Measurements from ENCODE around the gene IFI27L1.

The IFI27L1 gene

GRCh38 chr14:94043756-94044475, 37.2 kb upstream of the IFI27L1 start:
- Histone ChIP-seq H3K9me3 (ENCODE audit: control extremely low read depth in 1 of 5, control insufficient read depth in 4 of 5, insufficient read depth in 2 of 5, low read depth in 1 of 5, low read length in 4 of 5) (no peaks in the 10 kb centered on the region), H3K27me3 (replicated peaks in 2 of 5; ENCODE audit: control insufficient read depth in 4 of 5, insufficient read depth in 5 of 5, low read length in 4 of 5) (no peaks in the 10 kb centered on the region), H3K36me3 (ENCODE audit: control insufficient read depth in 4 of 4, insufficient read depth in 4 of 4, low read length in 3 of 4) (peaks cover 2 to 48% (median 32%) of the 10 kb centered on the region in 4 experiments), H3K27ac (ENCODE audit: insufficient read depth in 1 of 2, low read depth in 1 of 2, low read length in 2 of 2, poor library complexity in 1 of 2, severe bottlenecking in 2 of 2) (no peak overlapping the region), H3K4me1 (ENCODE audit: control extremely low read depth in 1 of 4, control insufficient read depth in 4 of 4, insufficient read depth in 4 of 4, low read length in 3 of 4) (no peaks in the 10 kb centered on the region), H3K4me3 (ENCODE audit: control insufficient read depth in 1 of 7, extremely low read depth in 1 of 7, insufficient read depth in 4 of 7, low read depth in 2 of 7, low read length in 6 of 7) (no peak overlapping the region)
- WGBS (ENCODE audit: insufficient coverage) = 98% methylated on average over 14 of the region's 14 CpGs
- POLR2A ChIA-PET = no interaction called here
- CTCF ChIA-PET = interaction anchor here (1.0 to 3.2 kb wide), 3 partner anchors 7 to 92 kb away, joined by 3 to 14 read pairs (median 5); no protein-coding TSS in a partner anchor
- no peak for DNase-seq

- Histone ChIP-seq H3K4me1 (ENCODE audit: control extremely low read depth in 1 of 4, control insufficient read depth in 4 of 4, insufficient read depth in 4 of 4, low read length in 3 of 4) (no peaks in the 10 kb centered on the region), H3K36me3 (ENCODE audit: control insufficient read depth in 4 of 4, insufficient read depth in 4 of 4, low read length in 3 of 4) (peaks cover 2 to 54% (median 38%) of the 10 kb centered on the region in 4 experiments), H3K27ac (ENCODE audit: insufficient read depth in 1 of 2, low read depth in 1 of 2, low read length in 2 of 2, poor library complexity in 1 of 2, severe bottlenecking in 2 of 2) (no peak overlapping the region), H3K9me3 (ENCODE audit: control extremely low read depth in 1 of 5, control insufficient read depth in 4 of 5, insufficient read depth in 2 of 5, low read depth in 1 of 5, low read length in 4 of 5) (no peaks in the 10 kb centered on the region), H3K4me3 (ENCODE audit: control insufficient read depth in 1 of 7, extremely low read depth in 1 of 7, insufficient read depth in 4 of 7, low read depth in 2 of 7, low read length in 6 of 7) (no peak overlapping the region), H3K27me3 (replicated peaks in 2 of 5; ENCODE audit: control insufficient read depth in 4 of 5, insufficient read depth in 5 of 5, low read length in 4 of 5) (no peaks in the 10 kb centered on the region)
- over 99% methylated on average over 19 of the region's 20 CpGs for WGBS (ENCODE audit: insufficient coverage)
- POLR2A ChIA-PET = no interaction called here
- DNase-seq = no peak
- CTCF ChIA-PET = interaction anchor here (1.0 to 3.2 kb wide), 3 partner anchors 8 to 92 kb away, joined by 3 to 14 read pairs (median 5); no protein-coding TSS in a partner anchor
These were observed 36.5 kb upstream of the IFI27L1 start for GRCh38 chr14:94044476-94045091.

GRCh38 chr14:94045101-94045500, 36.0 kb upstream of the IFI27L1 start:
- no peak for DNase-seq
- Histone ChIP-seq H3K27ac (ENCODE audit: insufficient read depth in 1 of 2, low read depth in 1 of 2, low read length in 2 of 2, poor library complexity in 1 of 2, severe bottlenecking in 2 of 2) (no peak overlapping the region), H3K4me1 (ENCODE audit: control extremely low read depth in 1 of 4, control insufficient read depth in 4 of 4, insufficient read depth in 4 of 4, low read length in 3 of 4) (no peaks in the 10 kb centered on the region), H3K4me3 (ENCODE audit: control insufficient read depth in 1 of 7, extremely low read depth in 1 of 7, insufficient read depth in 4 of 7, low read depth in 2 of 7, low read length in 6 of 7) (no peak overlapping the region), H3K27me3 (replicated peaks in 2 of 5; ENCODE audit: control insufficient read depth in 4 of 5, insufficient read depth in 5 of 5, low read length in 4 of 5) (no peaks in the 10 kb centered on the region), H3K9me3 (ENCODE audit: control extremely low read depth in 1 of 5, control insufficient read depth in 4 of 5, insufficient read depth in 2 of 5, low read depth in 1 of 5, low read length in 4 of 5) (no peaks in the 10 kb centered on the region), H3K36me3 (ENCODE audit: control insufficient read depth in 4 of 4, insufficient read depth in 4 of 4, low read length in 3 of 4) (peaks cover 4 to 59% (median 42%) of the 10 kb centered on the region in 4 experiments)
- ChIA-PET POLR2A (no interaction called here), CTCF (interaction anchor here (1.0 to 3.2 kb wide), 3 partner anchors 9 to 87 kb away, joined by 3 to 14 read pairs (median 3); no protein-coding TSS in a partner anchor)
- over 99% methylated on average over 8 of the region's 8 CpGs for WGBS (ENCODE audit: insufficient coverage)

GRCh38 chr14:94045563-94046345, 35.4 kb upstream of the IFI27L1 start:
- WGBS (ENCODE audit: insufficient coverage) = 93% methylated on average over 18 of the region's 19 CpGs
- Histone ChIP-seq H3K36me3 (ENCODE audit: control insufficient read depth in 4 of 4, insufficient read depth in 4 of 4, low read length in 3 of 4) (peaks cover 11 to 66% (median 48%) of the 10 kb centered on the region in 4 experiments), H3K9me3 (ENCODE audit: control extremely low read depth in 1 of 5, control insufficient read depth in 4 of 5, insufficient read depth in 2 of 5, low read depth in 1 of 5, low read length in 4 of 5) (no peaks in the 10 kb centered on the region), H3K27ac (ENCODE audit: insufficient read depth in 1 of 2, low read depth in 1 of 2, low read length in 2 of 2, poor library complexity in 1 of 2, severe bottlenecking in 2 of 2) (no peak overlapping the region), H3K4me1 (ENCODE audit: control extremely low read depth in 1 of 4, control insufficient read depth in 4 of 4, insufficient read depth in 4 of 4, low read length in 3 of 4) (no peaks in the 10 kb centered on the region), H3K27me3 (replicated peaks in 2 of 5; ENCODE audit: control insufficient read depth in 4 of 5, insufficient read depth in 5 of 5, low read length in 4 of 5) (no peaks in the 10 kb centered on the region), H3K4me3 (ENCODE audit: control insufficient read depth in 1 of 7, extremely low read depth in 1 of 7, insufficient read depth in 4 of 7, low read depth in 2 of 7, low read length in 6 of 7) (no peak overlapping the region)
- no peak for DNase-seq
- CTCF ChIA-PET = interaction anchor here (0.8 to 3.2 kb wide), 5 partner anchors 8 to 86 kb away, joined by 3 to 14 read pairs (median 4); no protein-coding TSS in a partner anchor
- POLR2A ChIA-PET = no interaction called here

GRCh38 chr14:94046696-94047250, 34.3 kb upstream of the IFI27L1 start:
- no peak overlapping the region for H3K4me3 ChIP-seq (ENCODE audit: control insufficient read depth in 1 of 7, extremely low read depth in 1 of 7, insufficient read depth in 4 of 7, low read depth in 2 of 7, low read length in 6 of 7)
- ChIA-PET CTCF (interaction anchor here (0.8 to 1.7 kb wide), 3 partner anchors 9 to 11 kb away, joined by 4 to 6 read pairs (median 4); no protein-coding TSS in a partner anchor), POLR2A (no interaction called here)
- H3K36me3 ChIP-seq (ENCODE audit: control insufficient read depth in 4 of 4, insufficient read depth in 4 of 4, low read length in 3 of 4) = peaks cover 11 to 76% (median 57%) of the 10 kb centered on the region in 4 experiments
- H3K27me3 ChIP-seq (replicated peaks in 2 of 5; ENCODE audit: control insufficient read depth in 4 of 5, insufficient read depth in 5 of 5, low read length in 4 of 5) = no peaks in the 10 kb centered on the region
- no peak for DNase-seq
- H3K4me1 ChIP-seq (ENCODE audit: control extremely low read depth in 1 of 4, control insufficient read depth in 4 of 4, insufficient read depth in 4 of 4, low read length in 3 of 4) = no peaks in the 10 kb centered on the region
- H3K27ac ChIP-seq (ENCODE audit: insufficient read depth in 1 of 2, low read depth in 1 of 2, low read length in 2 of 2, poor library complexity in 1 of 2, severe bottlenecking in 2 of 2) = no peak overlapping the region
- 100% methylated on average over 4 of the region's 7 CpGs for WGBS (ENCODE audit: insufficient coverage)
- H3K9me3 ChIP-seq (ENCODE audit: control extremely low read depth in 1 of 5, control insufficient read depth in 4 of 5, insufficient read depth in 2 of 5, low read depth in 1 of 5, low read length in 4 of 5) = no peaks in the 10 kb centered on the region

GRCh38 chr14:94047581-94047980, 33.5 kb upstream of the IFI27L1 start:
- Histone ChIP-seq H3K9me3 (ENCODE audit: control extremely low read depth in 1 of 5, control insufficient read depth in 4 of 5, insufficient read depth in 2 of 5, low read depth in 1 of 5, low read length in 4 of 5) (no peaks in the 10 kb centered on the region), H3K4me1 (ENCODE audit: control extremely low read depth in 1 of 4, control insufficient read depth in 4 of 4, insufficient read depth in 4 of 4, low read length in 3 of 4) (no peaks in the 10 kb centered on the region), H3K36me3 (ENCODE audit: control insufficient read depth in 4 of 4, insufficient read depth in 4 of 4, low read length in 3 of 4) (peaks cover 12 to 83% (median 64%) of the 10 kb centered on the region in 4 experiments), H3K27me3 (replicated peaks in 2 of 5; ENCODE audit: control insufficient read depth in 4 of 5, insufficient read depth in 5 of 5, low read length in 4 of 5) (no peaks in the 10 kb centered on the region), H3K27ac (ENCODE audit: insufficient read depth in 1 of 2, low read depth in 1 of 2, low read length in 2 of 2, poor library complexity in 1 of 2, severe bottlenecking in 2 of 2) (no peak overlapping the region), H3K4me3 (ENCODE audit: control insufficient read depth in 1 of 7, extremely low read depth in 1 of 7, insufficient read depth in 4 of 7, low read depth in 2 of 7, low read length in 6 of 7) (no peak overlapping the region)
- 100% methylated on average over 3 of the region's 3 CpGs for WGBS (ENCODE audit: insufficient coverage)
- CTCF ChIA-PET = interaction anchor here (0.7 to 3.0 kb wide), 4 partner anchors 9 to 133 kb away, joined by 3 to 19 read pairs (median 4); no protein-coding TSS in a partner anchor
- DNase-seq = no peak
- POLR2A ChIA-PET = no interaction called here

Measured in common myeloid progenitor, CD34-positive (primary cell).